Measurements from ENCODE around the gene HLA-C.
"Not testable (repeated sequence)": the region's sequence is repeated elsewhere in the genome, so short reads cannot be mapped to it uniquely, and the experiment has no call there.

The HLA-C gene

DNA sequence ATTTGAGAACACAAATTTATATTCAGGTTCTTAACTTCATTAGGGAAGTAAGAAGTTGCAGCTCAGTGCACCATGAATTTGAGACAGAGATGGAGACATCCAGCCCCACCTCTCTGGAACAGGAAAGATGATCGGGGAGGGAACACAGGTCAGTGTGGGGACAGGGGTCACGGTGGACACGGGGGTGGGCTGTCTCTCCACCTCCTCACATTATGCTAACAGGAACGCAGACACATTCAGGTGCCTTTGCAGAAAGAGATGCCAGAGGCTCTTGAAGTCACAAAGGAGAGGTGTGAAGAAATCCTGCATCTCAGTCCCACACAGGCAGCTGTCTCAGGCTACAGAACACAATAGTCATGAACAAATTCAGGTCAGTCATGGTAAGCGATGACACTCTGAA lies 3.1 kb downstream of the HLA-C start:
- DNase-seq = no peak

DNA sequence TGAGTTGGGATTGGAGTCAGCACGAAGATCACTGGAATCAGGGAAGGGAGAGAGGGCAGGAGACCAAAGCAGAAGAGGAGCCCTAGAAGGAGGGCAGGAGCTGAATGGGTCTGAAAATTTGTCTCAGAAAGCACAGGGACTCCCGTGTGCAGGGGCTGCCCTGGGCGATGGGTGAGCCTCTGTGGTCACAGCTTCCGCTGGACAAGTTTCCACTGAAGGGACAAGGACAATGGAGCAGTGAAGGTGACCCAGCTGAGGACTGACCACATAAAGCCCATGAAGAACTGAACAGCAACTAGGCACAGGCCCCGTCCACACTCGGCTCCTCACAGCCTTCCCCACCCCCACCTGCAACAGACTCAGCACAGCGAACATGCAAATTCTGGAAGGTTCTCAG lies 3.5 kb downstream of the HLA-C start:
- no peak for DNase-seq

DNA sequence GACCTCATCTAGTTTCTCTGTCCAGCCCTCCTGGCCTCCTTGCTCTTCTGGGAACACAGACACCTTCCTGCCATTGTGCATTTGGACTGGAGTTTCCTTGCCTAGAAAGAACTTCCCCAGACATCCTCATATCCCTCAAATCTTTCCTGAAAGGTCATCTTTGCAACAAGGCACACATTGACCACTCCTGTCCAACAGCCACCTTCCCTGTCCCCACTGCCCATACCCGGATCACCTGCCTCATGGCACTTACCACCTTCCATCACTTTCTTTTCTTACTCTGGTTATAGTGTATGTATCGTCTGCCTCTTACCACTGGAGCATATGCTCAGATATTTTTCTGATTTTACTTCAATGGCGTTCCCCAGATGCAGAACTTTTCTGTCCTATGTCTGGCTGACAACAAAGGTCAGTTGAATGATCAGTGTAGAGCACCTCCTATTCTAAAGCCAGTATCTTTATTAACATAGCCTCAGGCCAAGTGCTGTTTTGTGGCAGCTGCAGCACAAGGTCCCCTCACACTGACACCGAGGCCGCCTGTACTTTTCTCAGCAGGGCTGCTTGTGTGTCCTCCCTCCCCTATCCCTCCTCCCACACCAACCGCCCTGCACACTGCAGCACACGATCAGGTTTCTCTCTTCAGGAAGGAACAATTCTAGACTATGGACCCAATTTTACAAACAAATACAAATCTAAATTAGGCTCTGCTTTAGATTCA lies 4.1 kb downstream of the HLA-C start:
- no peak for DNase-seq

DNA sequence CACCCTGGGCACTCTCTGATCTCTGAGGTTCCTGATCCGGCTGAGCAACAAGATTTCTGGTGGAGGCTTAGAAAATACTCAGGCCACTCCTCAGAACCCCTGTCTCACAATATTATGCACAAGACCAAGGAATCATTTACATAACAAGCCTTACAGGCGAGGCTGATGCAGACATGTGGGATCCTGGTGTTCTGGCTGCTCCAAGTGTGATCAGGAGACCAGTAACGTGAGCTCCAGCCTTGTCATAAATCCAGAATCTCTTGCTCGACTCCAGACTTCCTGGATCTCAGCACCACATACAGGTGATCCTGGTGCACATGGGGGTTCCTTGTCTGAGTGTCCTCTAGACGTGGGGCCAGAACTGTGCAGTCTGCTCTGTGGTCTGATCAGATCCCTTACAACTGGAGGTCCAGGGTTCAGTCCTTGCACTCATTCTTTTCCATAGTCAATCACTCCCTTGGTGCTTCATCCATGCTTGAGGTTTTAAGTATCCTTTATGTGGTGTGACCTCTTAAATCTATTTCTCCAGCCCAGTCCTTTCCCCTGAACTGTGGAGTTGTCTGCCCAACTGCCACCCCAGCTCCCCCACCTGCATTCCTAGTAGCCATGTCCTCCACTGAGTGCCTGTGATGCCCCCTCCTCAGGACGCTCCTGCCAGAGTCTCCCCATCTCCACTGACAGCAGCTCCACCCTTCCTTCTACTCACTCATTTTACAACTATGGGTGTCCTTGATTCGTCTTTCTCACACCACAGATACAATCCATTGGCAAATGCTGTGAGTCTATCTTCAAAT lies 5.1 kb downstream of the HLA-C start:
- DNase-seq = no peak

DNA sequence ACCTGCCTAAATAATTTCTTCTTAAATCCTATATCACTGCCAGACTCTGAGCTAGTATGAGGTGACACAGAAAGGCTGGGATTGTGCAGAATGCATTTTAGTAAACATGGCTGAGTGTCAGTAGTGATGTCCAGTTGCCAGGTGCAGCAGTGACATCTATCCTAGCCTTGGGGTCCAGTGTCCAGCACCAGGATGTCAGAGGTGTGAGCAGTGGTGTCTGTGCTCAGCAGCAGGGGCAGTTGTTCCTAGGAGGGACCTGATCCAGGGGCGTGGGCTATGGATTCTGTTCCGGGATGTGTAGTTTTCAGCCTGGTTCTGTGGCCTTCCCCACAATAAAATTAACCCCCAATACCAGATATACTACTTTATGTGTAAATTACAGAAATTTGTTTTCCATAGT lies 6.0 kb downstream of the HLA-C start:
- DNase-seq = no peak

DNA sequence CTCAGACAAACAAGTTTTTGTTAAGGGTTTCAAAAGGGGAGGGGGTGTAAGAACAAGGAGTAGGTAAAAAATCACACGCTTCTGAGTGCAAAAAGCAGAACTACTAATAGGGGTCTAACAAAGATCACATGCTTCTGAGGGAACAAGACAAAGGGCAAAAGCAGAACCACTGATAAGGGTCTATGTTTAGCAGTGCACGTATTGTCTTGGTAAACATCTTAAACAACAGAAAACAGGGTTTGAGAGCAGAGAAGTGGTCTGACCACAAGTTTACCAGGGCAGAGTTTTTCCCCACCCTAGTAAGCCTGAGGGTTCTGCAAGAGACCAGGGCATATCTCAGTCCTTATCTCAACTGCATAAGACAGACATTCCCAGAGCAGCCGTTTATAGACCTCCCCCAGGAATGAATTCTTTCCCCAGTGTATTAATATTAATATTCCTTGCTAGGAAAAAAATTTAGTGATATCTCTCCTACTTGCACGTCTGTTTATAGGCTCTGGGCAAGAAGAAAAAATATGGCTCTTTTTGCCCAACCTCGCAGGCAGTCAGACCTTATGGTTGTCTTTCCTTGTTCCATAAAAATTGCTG lies 8.5 kb downstream of the HLA-C start:
- DNase-seq = not testable (repeated sequence)

DNA sequence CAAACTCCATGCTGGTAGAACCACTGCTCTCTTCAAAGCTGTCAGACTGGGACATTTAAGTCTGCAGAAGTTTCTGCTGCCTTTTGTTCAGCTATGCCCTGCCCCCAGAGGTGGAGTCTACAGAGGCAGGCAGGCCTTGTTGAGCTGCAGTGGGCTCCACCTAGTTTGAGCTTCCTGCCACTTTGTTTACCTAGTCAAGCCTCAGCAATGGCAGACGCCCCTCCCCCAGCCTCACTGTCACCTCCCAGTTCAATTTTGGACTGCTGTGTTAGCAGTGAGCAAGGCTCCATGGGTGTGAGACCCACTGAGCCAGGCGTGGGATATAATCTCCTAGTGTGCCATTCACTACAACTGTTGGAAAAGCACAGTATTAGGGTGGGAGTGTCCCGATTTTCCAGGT lies 11.9 kb downstream of the HLA-C start:
- DNase-seq = peak; percentile 41

DNA sequence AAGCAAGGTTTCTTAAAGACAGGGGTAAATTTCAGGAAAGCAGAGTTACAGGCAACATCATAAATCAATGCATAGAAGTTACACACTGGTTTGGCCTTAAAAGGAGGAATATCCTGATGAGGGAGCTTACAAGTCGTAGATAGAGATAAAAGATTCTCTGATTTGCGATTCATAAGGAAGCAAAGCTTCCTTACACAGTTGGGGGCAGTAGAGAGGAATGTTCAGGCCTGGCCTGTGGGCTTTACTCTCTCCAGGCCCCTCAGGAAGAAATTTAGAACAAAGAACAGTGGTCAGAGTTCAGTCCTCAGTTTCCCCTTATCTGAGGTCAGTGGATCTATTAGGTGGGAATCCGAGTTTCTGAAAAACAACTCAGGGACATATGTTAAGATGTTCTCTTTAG lies 19.3 kb downstream of the HLA-C start:
- DNase-seq = no peak

DNA sequence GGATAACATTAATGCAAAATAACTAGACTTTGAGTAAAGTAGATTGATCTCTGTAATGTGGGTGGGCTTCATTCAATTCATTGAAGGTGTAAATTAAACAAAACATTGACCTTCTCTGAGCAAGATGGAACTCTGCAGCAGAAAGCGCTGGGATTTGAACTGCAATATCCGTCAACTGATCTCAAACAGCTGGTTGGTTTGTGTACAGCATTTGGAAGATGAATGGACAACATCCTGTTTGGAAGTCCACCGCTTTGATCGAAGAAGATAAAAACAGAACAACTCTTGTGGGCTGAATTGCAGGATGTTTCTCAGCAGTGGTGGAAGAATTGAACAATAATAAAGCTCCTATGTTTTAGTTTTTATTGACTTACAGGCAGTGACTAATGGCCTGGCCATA lies 20.6 kb downstream of the HLA-C start:
- no peak for DNase-seq

DNA sequence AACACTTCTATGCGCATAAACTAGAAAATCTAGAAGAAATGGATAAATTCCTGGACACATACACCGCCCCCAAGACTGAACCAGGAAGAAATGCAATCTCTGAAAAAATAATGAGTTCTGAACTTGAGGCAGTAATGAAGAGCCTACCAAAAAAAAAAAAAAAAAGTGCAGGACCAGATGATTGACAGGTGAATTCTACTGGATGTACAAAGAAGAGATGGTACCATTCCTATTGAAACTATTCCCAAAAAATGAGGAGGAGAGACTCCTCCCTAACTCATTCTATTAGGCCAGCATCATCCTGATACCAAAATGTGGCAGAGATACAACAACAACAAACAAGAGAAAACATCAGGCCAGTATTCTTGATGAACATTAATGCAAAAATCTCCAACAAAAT lies 22.7 kb downstream of the HLA-C start:
- DNase-seq = no peak

DNA sequence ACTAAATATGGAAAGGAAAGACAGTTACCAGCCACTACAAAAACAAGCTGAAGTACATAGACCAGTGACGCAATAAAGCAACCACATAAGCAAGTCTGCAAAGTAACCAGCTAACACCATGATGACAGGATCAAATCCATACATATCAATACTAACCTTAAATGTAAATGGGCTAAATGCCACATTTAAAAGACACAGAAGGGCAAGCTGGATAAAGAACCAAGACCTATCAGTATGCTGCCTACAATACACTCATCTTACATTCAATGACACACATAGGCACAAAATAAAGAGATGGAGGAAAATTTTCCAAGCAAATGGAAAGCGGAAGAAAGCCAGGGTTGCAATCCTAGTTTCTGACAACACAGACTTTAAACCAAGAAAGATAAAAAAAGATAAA lies 24.1 kb downstream of the HLA-C start:
- no peak for DNase-seq

DNA sequence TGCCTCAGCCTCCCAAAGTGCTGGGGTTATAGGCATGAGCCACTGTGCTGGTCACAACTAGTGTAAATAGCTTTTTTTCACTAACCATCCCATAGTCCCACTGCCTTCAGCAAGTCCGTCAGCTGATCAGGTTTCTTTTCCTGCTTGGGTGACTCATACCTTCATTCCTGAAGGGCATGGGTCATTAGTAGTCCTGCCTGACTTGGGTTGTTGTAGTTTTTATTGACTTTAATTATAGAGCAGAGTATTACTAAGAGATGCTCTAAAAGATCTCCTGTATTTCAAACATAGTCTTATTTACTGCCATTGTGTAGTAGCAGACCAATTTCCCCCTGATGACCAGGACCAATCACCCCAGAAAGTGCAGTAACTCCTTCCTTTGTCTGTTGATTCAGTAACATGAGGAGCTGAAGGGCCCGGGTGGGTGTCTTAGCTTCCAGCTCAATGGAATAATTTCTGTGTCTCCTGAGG lies 25.8 kb downstream of the HLA-C start:
- no peak for DNase-seq

DNA sequence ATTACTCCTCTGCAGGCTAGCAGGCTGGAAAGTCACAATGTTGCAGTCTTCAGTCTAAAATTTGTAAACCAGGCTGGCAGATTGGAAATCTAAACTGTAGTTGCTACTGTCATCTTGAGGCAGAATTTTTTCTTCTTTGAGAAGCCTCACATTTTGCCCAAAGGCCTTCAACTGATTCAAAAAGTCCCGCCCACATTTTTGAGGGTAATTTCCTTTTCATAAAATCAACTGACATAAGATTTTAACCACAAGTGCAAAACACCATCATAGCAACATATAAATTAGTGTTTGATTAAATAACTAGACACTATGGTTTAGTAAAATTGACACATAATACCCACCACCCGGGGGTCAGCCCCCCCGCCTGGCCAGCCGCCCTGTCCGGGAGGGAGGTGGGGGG lies 28.4 kb downstream of the HLA-C start:
- DNase-seq = peak; percentile 50

DNA sequence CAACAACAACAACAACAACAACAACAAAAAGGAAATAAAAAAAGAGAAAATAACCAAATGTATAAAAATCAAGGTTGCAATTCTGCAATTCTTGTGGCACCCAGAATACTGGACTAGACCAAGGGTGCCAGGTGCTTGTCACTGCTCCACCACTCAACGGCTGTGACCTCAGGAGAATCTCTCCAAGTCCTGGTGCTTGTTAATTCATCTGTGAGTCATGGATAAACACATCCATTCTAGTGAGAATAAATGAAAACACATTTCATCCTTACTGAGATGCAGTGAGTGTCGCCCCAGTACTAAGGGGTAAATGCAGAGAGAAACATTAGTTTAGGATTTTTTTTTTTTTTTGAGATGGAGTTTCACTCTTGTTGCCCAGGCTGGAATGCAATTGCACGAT lies 32.0 kb downstream of the HLA-C start:
- no peak for DNase-seq

DNA sequence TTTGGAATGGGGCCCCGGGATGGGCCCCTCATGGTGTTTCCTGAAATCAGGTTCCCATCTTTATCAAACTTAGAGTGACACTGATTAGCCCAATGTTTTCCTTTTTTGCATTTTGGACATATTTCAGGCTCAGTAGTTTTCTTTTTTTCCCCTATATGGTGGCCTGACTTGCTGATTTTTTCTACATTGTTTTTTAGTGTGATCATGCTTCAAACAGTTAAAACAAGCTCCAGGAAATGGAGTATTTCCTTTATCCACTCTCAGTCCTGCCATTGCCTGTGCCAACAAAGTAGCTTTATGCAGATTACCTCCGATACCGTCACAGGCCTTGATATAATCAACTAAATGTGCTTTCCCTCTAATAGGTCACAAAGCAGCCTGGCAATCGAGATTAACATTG lies 37.8 kb downstream of the HLA-C start:
- DNase-seq = not testable (repeated sequence)

DNA sequence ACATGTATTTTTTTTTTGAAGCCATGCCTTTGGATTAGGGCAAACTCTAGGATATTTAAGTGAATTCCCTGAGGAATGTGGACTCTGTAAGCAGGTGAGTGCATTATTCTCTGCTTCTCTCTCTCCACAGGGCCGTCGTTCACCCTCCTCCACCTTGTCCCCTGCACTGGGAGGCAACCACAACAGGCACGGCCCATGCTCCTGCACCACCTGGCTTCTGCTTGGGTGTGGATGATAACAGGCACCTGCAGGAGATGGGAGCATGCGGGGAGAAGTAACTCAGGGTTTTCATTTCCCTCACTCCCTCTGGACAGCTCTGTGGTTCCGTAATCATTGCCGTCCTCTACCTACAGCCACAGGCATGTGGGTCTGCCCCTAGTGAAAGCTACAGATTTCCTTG lies 43.4 kb downstream of the HLA-C start:
- DNase-seq = no peak

DNA sequence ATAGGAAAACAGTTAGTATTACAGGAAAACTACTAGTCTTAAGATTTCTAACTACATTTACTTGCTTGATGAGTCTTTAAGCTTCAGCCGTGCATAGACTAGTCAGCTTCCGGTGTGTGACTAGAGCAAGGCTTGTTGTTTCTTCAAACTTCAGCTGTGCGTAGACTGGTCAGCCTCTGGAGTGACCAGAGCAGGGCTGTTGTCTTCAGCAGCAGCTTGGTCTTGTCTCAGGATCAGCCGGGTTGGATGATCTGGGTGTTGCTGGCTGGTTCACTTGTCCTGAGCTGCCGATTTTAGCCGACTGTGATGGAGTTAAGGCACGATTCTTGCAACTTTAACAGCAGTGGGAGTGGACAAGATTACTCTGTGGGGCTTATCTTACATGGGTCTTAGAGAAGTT lies 44.7 kb downstream of the HLA-C start:
- DNase-seq = no peak

DNA sequence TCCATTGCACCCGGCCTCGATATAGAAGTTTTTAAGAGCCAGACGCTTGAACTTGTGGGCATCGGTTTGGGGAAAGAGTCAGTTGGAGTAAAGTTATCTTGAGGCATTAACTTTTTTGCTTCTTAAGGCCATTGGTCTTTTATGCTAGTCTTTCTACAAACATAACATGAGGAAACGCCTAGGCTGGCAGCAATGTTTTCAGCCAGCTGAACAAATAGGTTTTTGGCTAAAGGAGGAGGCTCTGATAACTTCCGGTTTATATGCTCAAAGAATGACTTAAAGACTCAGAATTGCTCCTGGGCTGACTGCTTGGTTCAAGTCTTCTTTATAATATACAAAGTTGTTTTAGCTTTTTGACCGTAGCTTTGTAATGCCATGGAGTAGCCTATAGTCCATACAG lies 46.2 kb downstream of the HLA-C start:
- no peak for DNase-seq

DNA sequence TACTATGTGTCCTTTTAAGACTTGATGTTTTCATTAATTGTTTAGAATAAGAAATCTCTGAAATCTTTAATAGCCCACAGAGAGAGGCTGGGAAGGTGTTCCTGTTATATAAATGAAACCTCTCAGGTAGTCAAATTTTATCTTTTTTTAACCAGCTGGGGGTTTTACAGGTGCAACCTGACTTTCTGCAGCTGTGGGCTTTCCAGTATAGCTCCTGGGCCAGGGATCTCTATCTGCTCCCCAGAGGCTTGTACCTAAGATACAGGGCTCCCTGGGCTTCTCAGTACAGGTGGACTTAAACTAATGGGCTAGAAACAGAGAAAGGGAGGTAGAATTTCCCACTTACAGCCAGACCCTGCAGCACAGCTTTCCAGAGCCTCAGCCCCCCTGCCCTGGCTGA lies 49.4 kb downstream of the HLA-C start:
- no peak for DNase-seq

Data from CD4-positive, alpha-beta T cell treated with Interleukin-4 for 4 hours (primary cell).